ENCODE measurements around the gene LTF.
"Not testable (repeated sequence)": the region's sequence is repeated elsewhere in the genome, so short reads cannot be mapped to it uniquely, and the experiment has no call there.

Gene LTF

DNA sequence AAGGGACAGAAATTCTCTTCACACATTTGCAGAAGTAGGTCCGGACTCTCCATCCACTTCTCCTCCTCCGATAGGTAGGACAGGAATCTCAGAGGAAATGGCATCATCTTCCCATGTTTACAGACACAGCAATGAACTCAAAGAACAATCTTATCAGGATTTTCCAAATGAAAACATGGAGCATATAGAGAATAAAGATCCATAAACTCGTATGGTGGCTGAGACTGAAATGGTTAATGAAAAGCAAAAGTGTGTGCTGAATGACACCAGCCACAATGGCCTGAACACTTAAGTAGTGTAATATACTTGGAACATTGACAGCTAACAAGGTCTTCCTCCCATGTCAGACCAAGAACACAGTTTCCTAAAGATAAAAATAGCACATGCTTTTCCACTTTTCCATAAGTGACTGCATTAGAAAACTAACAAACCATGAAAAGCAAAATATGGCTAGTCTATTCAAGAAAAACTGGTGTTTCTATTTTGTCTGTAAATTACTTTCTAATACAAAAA is 51.9 kb downstream of the LTF start:
- no peak for DNase-seq (ENCODE audit: low spot score)

DNA sequence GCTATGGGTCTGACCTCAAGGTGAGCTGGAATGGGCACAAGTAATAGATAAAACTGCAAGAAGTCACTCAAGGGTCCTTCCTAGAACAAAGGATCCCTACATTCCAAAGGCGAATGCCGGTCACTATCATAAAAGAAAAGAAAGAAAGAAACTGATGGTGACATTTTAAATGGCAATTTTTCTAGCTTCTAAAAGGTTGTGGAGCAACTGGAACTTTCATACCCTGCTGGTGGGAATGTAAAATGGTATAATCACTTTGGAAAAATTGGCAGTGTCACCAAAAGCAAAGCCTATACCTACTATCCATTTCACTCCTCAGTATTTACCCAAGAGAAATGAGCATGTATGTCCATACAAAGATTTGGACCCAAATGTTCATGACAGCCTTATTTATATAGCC is 53.4 kb downstream of the LTF start:
- no peak for DNase-seq (ENCODE audit: low spot score)

- DNase-seq (ENCODE audit: low spot score) = no peak
Observed at GRCh38 chr3:46410669-46411068, 54.0 kb downstream of the LTF start.

DNA sequence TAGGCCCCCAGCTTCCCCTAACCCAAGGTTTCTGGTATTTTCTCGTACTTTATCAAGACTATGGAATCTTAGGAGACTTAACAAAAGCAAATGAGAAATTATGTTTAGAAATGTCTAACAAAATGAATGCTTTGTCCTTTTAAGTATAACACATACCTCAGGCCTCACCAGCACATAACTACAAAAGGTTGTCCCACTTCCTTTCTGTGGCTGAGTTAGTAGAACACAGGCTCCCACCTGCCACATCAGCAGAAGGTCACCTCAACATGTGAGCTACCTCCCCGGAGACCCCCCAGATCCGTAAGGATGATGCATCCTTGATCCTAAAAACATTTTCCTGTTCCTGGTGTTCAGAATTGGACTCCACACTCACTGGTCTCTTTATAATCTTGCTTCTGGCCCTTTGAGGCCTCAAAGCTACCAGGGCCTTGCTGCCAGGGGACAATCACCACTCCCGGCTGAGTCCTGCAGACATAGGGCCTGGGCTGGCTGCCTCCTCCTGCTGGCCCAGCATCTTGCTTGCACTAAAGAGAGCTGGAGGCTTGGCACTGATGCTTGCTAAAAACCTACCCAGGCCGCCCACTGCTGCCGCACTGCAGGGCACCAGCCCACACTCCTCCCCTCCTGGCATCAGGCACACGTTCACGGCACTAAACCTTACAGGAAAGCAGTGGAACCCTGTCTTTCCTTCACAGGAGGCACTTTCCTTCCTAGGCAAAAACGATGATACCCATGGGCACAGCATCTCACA is 54.8 kb downstream of the LTF start:
- no peak for DNase-seq (ENCODE audit: low spot score)

GRCh38 chr3:46408853-46409252 is 55.9 kb downstream of the LTF start:
- no peak for DNase-seq (ENCODE audit: low spot score)

- no peak for DNase-seq (ENCODE audit: low spot score)
Observed at GRCh38 chr3:46407970-46408369, 56.7 kb downstream of the LTF start.

- DNase-seq (ENCODE audit: low spot score) = no peak
Observed at GRCh38 chr3:46406788-46407611, 57.7 kb downstream of the LTF start, which contains the start of the genes CCR5AS and CCRL2. TSS of gene CCR5AS (minus strand) at chr3:46407066. TSS of gene CCRL2 (plus strand) at chr3:46407259. CDS start at chr3:46408080, 821 bp downstream.

- no peak for DNase-seq (ENCODE audit: low spot score)
Observed at GRCh38 chr3:46406443-46406787, 58.3 kb downstream of the LTF start.

GRCh38 chr3:46405301-46406019 is 59.2 kb downstream of the LTF start:
- DNase-seq (ENCODE audit: low spot score) = no peak

DNA sequence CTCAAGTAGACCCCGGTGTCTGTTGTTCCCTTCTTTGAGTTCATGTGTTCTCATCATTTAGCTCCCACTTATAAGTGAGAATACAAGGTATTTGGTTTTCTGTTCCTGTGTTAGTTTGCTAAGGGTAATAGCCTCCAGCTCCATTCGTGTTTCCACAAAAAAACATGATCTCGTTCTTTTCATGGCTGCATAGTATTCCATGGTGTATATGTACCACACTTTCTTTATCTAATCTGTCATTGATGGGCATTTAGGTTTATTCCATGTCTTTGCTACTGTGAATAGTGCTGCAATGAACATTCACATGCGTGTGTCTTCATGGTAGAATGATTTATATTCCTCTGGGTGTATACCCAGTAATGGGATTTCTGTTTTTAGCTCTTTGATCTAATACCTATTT is 61.8 kb downstream of the LTF start:
- DNase-seq (ENCODE audit: low spot score) = not testable (repeated sequence)

- no peak for DNase-seq (ENCODE audit: low spot score)
Observed at GRCh38 chr3:46401579-46401978, 63.1 kb downstream of the LTF start.

DNA sequence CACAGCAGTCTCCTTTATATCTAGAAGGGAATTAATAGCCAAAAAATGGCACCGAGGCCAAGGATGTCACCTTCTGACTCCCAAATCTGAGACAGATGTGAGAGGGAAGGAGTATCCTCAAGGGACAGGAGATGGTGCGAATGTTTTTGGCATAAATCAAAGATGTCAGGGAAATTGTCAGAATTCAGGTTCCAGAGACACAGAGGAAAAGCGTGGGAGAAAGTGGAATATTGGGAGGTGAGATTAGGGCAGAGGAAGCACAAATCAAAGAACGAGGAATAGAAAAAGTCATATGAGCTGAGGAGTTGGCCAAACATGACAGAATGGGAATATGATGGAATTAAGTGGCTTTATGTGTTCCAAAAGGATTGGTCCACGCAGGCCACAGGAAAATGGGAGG is 63.9 kb downstream of the LTF start:
- no peak for DNase-seq (ENCODE audit: low spot score)

- DNase-seq (ENCODE audit: low spot score) = no peak
Observed at GRCh38 chr3:46400000-46400734, 64.5 kb downstream of the LTF start.

DNA sequence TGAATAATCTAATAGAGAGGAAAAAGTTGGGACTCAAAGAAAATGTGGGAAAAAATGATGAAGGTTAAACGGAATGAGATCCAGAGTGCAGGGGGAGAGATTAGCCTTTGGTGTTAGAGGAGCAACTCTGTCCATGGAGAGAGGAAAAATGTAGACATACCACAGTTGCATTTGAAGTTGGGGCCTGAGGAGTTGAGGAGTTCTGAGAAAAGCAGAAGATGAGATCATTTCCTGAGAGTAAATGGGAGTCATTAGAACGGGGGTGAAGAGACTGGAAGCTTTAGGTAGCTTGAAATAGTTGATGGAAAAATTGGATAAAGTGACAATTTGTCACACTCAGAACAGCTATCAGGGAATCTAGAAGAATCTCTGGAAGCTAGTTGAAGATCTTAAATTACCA is 65.1 kb downstream of the LTF start:
- no peak for DNase-seq (ENCODE audit: low spot score)

DNA sequence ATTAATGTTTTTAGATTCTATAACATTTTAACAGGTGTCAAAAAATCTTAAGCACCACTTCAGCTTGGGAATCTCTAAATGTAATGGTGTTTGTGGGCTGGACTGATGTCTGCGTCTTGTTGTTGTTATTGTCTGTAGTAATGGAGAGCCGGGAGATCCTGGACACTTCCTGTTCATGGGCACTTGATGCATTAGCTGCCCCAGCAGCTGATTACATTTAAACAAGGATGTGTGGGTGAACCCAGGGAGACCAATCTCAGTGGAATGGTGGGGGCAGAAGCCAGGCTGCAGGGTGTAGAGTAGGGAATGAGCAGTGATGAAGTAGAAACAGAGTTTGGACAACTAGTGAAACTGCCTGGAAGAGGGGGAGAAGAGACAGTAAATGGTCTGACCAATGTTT is 65.6 kb downstream of the LTF start:
- no peak for DNase-seq (ENCODE audit: low spot score)

DNA sequence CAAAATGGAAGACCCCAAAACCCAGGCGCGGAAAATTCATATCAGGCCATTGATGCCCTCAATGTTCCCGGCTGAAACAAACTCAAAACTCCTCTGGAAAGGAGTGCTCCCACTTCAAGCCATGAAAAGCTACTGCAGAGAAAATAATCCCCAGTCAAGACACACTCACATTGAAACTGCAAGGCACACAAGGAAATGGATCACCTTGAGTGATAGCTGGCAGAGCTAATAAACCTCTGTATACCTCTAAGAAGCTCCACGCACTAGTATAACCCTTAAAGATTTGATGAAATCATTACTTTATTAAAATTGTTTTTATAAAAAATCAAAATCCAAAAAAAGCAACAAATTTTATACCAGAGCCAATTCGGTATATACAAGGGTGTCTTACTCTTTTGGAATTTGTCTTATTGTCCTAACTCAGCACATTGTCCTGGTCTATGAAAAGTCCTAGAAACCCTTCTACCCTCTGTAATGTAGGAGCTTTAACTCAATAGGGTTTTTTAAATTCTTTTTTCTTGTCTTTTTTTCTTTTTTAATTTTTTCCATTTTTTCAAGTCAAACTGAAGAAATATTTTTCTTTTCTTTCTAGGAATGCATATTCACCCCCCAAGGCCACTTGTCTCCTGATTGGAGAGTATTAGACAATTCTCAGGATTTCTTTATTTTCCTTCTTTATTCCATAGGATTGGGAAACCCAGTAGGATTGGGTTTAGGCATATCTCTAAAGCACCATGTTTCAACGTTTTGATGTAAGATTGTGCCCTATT is 66.3 kb downstream of the LTF start:
- no peak for DNase-seq (ENCODE audit: low spot score)

- no peak for DNase-seq (ENCODE audit: low spot score)
Observed at GRCh38 chr3:46397111-46397510, 67.6 kb downstream of the LTF start.

DNA sequence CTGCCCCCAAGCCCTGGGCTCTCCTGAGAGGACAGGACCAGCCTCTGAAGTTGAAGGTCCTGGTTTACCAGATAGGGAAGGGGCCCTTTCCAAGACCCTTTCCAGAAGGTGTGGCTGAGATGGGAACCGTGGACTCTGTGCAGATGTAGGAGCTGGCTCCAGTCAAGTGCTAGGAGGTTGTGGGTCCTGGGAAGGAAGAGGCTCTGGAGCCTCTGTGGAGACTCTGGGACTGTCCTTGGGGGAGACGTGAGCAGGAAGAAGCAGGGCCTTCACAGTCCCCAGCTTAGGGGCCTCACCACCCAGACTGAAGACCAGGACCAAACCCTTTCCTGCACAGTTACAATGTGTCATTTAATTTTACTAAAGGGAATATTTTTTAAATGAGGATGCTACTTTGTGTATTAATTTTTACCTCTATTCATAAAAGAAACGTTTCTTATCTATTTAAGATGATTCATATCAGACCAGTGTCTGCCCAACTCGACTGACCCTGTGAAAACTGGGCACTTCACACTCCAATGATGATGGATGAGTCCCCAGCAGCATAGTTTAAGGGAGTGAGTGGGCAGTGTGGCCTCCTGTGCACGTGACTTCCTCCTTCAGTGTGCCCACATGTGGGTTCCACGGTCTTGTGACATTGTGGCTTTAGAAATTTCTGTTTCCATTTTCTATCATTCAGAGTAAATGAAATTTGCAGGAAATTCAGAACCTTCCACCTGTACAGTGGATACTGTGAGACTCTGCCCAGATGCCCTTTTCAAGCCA is 68.8 kb downstream of the LTF start:
- no peak for DNase-seq (ENCODE audit: low spot score)

GRCh38 chr3:46395210-46395661 is 69.5 kb downstream of the LTF start:
- DNase-seq (ENCODE audit: low spot score) = no peak

All from COLO829 (cell line).